Spleen (tissue), 7 donors: ENCODE results near the gene DOCK1.

Source experiments
- POLR2A ChIP-seq, 3 donors: fragments of 450-650 bp; IDR thresholded peaks; one replicate each; pipeline ENCODE4 v1.5.1; 2017; ENCODE audit warnings: antibody characterized with exemption in 3 of 3, mild to moderate bottlenecking in 1 of 3
- POLR2AphosphoS5 ChIP-seq, 3 donors: sonication (generic); formaldehyde crosslinking; IDR thresholded peaks; one replicate each; pipeline ENCODE4 v1.5.1; 2017; ENCODE audit warnings: antibody characterized with exemption in 3 of 3
- TF ChIP-seq, protein P1 (sequence below), 11 experiments: fragments of 200-600 bp in 7 of 11; fragments of 450-650 bp in 4 of 11; sonication (generic) in 4 of 11; IDR thresholded peaks in 8 of 11; conservative IDR thresholded peaks in 3 of 11; 1 replicate in 7 of 11; 2 replicates in 4 of 11; pipeline versions ENCODE4 v1.4.0 to v1.8.0; 2016 to 2021; ENCODE audit warnings: antibody characterized with exemption in 11 of 11, inconsistent platforms in 4 of 11, mild to moderate bottlenecking in 1 of 11
- donor health status: DM: no; HTN: no; CAD: no; lungs with moderate emphysema.
- donor health status: DM: no; HTN: no; CAD: no.
- donor health status: DM: no; HTN: no; CAD: no.

DNA sequence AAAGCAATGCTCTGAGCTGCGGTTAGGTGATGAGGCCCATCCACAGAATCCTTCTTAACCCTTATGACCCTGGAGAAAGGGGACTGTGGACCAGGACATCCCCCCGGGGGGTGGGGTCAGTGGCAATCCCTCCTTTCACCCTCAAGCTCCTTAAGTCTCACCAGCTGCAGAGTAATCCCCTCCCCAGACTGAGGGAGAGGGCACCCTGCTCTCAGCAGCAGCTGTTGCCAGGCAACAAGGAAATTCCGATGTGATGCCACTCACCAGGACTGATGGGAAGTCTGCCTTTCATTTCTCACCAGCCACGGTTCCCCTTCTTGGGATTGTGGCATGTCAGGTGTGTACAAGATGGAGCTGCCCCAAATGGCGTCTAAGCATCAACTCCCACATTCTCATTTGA, 129.6 kb downstream of the DOCK1 start:
- TF ChIP-seq, protein P1, sequence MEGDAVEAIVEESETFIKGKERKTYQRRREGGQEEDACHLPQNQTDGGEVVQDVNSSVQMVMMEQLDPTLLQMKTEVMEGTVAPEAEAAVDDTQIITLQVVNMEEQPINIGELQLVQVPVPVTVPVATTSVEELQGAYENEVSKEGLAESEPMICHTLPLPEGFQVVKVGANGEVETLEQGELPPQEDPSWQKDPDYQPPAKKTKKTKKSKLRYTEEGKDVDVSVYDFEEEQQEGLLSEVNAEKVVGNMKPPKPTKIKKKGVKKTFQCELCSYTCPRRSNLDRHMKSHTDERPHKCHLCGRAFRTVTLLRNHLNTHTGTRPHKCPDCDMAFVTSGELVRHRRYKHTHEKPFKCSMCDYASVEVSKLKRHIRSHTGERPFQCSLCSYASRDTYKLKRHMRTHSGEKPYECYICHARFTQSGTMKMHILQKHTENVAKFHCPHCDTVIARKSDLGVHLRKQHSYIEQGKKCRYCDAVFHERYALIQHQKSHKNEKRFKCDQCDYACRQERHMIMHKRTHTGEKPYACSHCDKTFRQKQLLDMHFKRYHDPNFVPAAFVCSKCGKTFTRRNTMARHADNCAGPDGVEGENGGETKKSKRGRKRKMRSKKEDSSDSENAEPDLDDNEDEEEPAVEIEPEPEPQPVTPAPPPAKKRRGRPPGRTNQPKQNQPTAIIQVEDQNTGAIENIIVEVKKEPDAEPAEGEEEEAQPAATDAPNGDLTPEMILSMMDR (IDR thresholded peaks at IDR 0.05 in 8 of 11, conservative IDR thresholded peaks at IDR 0.05 in 3 of 11) = no peak
- TF ChIP-seq POLR2A (IDR thresholded peaks at IDR 0.05) (no peak), POLR2AphosphoS5 (IDR thresholded peaks at IDR 0.05) (no peak)
